Endothelial cell of umbilical vein (primary cell): Measurements from ENCODE around the gene ARHGEF10L. TPM values are rescaled to one million over a fixed set of nuclear protein-coding genes. Genes with fewer than 3 reads are reported as not detected.

ENCODE experiments used
- BruUV-seq: library from RNA; stranded (reverse); fragments of 400-500 nt; replicated peaks from 2 replicates; lab custom pipeline; 2021; lab: Mats Ljungman, UMichigan
- CTCF ChIA-PET: fragments of 300-600, 350-600 bp; sonication (Branson Sonifier 250); formaldehyde crosslinking; loops from one replicate; lab custom pipeline; 2021; ENCODE audit warnings: antibody characterized with exemption, inconsistent platforms; lab: Charles Lee
- POLR2A ChIA-PET: fragments of 300-600, 350-600 bp; sonication (Branson Sonifier 250); formaldehyde crosslinking; loops from one replicate; lab custom pipeline; 2021; ENCODE audit warnings: antibody characterized with exemption, inconsistent platforms; lab: Charles Lee
- DNase-seq: peaks from one replicate; pipeline ENCODE4 v3.0.0-alpha.2; 2011; ENCODE audit warnings: low read depth, low spot score
- FAIRE-seq: peaks from 2 replicates; lab custom pipeline; 2011; peaks lifted over from hg19 to GRCh38; lab: Jason Lieb, UNC
- H2AFZ ChIP-seq: 2 replicates; pipeline ENCODE4 v1.6.0; 2012; ENCODE audit warnings: low read depth, low read length, control low read depth, inconsistent platforms
- H3K27ac ChIP-seq: 2 replicates; pipeline ENCODE4 v1.5.1; 2011; ENCODE audit warnings: low read depth, mild to moderate bottlenecking, control low read depth, low read length, moderate library complexity; ENCODE audit not compliant: insufficient read depth
- H3K27me3 ChIP-seq, 2 experiments: 2 replicates each; pipeline versions ENCODE4 v1.6.0 to v1.6.1; 2011; ENCODE audit warnings: low read length in 2 of 2, mixed read lengths in 1 of 2; ENCODE audit not compliant: control insufficient read depth in 2 of 2, insufficient read depth in 2 of 2
- H3K36me3 ChIP-seq, 2 experiments: 2 replicates in 1 of 2; 3 replicates in 1 of 2; pipeline ENCODE4 v1.5.1; 2011; ENCODE audit warnings: low read length in 2 of 2, mild to moderate bottlenecking in 1 of 2, moderate library complexity in 1 of 2; ENCODE audit not compliant: control insufficient read depth in 2 of 2, insufficient read depth in 2 of 2; ENCODE audit errors: extremely low read depth in 1 of 2
- H3K4me1 ChIP-seq: 3 replicates; pipeline ENCODE4 v1.5.1; 2011; ENCODE audit warnings: mild to moderate bottlenecking, low read length; ENCODE audit not compliant: control insufficient read depth, insufficient read depth; ENCODE audit errors: extremely low read depth
- H3K4me2 ChIP-seq: 2 replicates; pipeline ENCODE4 v1.6.1; 2011; ENCODE audit warnings: low read length, control low read depth, mixed read lengths; ENCODE audit not compliant: insufficient read depth
- H3K4me3 ChIP-seq, 3 experiments: fragments of 200-600 bp in 1 of 3; sonication (generic), shearing (Covaris generic) in 1 of 3; replicated peaks in 1 of 3; 2 replicates each; pipeline ENCODE4 v1.5.1; 2011 to 2016; ENCODE audit warnings: control low read depth in 3 of 3, low read length in 3 of 3, mild to moderate bottlenecking in 2 of 3, inconsistent platforms in 1 of 3, low read depth in 1 of 3, moderate library complexity in 1 of 3; ENCODE audit not compliant: insufficient read depth in 1 of 3
- H3K79me2 ChIP-seq: 2 replicates; pipeline ENCODE4 v1.6.0; 2012; ENCODE audit warnings: low read length, inconsistent platforms; ENCODE audit not compliant: control insufficient read depth, insufficient read depth
- H3K9ac ChIP-seq: replicated peaks from 2 replicates; pipeline ENCODE3; 2011; ENCODE audit warnings: low read length, control low read depth; ENCODE audit not compliant: insufficient read depth; ENCODE audit errors: extremely low read depth
- H3K9me1 ChIP-seq: replicated peaks from 3 replicates; pipeline ENCODE4 v1.6.0; 2011; ENCODE audit warnings: mild to moderate bottlenecking, low read length; ENCODE audit not compliant: control insufficient read depth, insufficient read depth; ENCODE audit errors: extremely low read depth
- H3K9me3 ChIP-seq: replicated peaks from 2 replicates; pipeline ENCODE4 v1.5.1; 2012; ENCODE audit warnings: low read length, inconsistent platforms; ENCODE audit not compliant: control insufficient read depth, insufficient read depth
- H4K20me1 ChIP-seq: replicated peaks from 2 replicates; pipeline ENCODE3; 2011; ENCODE audit warnings: mild to moderate bottlenecking, low read length; ENCODE audit not compliant: control insufficient read depth, insufficient read depth; ENCODE audit errors: extremely low read depth
- EZH2 ChIP-seq: IDR thresholded peaks from 2 replicates; pipeline ENCODE4 v1.6.1; 2012; ENCODE audit warnings: borderline replicate concordance, low read depth, mild to moderate bottlenecking, moderate library complexity, low read length, inconsistent platforms; ENCODE audit not compliant: severe bottlenecking
- FOS ChIP-seq: IDR thresholded peaks from 2 replicates; pipeline ENCODE4 v1.6.1; 2011; ENCODE audit warnings: mild to moderate bottlenecking, low read length, moderate library complexity, borderline replicate concordance; ENCODE audit not compliant: insufficient read depth
- GATA2 ChIP-seq: IDR thresholded peaks from 2 replicates; pipeline ENCODE4 v1.7.0; 2011; ENCODE audit warnings: low read depth, mild to moderate bottlenecking, moderate library complexity, mixed read lengths, low read length; ENCODE audit not compliant: insufficient read length, insufficient read depth
- MYC ChIP-seq: IDR thresholded peaks from one replicate; pipeline ENCODE4 v1.6.1; 2011; ENCODE audit warnings: mild to moderate bottlenecking, low read depth, low read length
- POLR2A ChIP-seq: IDR thresholded peaks from 2 replicates; pipeline ENCODE4 v1.6.1; 2012; ENCODE audit warnings: low read depth, mild to moderate bottlenecking, control low read depth, low read length
- dilution Hi-C: fragments of 300-500 bp; cut with MboI; formaldehyde crosslinking; loops from one replicate; pipeline ENCODE4 v1.15.0; 2019; ENCODE audit warnings: low sequenced_read_pairs; ENCODE audit not compliant: extremely low pct_ligation_motif_present
- intact Hi-C: fragments of 100-400 bp; cut with micrococcal nuclease; formaldehyde crosslinking; loops from one replicate; pipeline ENCODE4 v1.10.0; 2022
- polyA plus RNA-seq, 4 experiments: library from polyadenylated mRNA; depleted of rRNA in 3 of 4; stranded (reverse) in 3 of 4; unstranded in 1 of 4; fragments of >200 nt; gene quantifications; 2 replicates each; pipeline versions ENCODE4 v1.2.1 to v1.2.3, GENCODE V29; 2011 to 2012; ENCODE audit warnings: missing spikeins in 1 of 4
- total RNA-seq: library from RNA; stranded (reverse); gene quantifications from 2 replicates; pipeline ENCODE4 v1.2.3, GENCODE V29; 2021
- TF ChIP-seq, protein P1 (sequence below), 2 donors: IDR thresholded peaks; 1 replicate in 1 of 2; 2 replicates in 1 of 2; pipeline ENCODE4 v1.5.1; 2011; ENCODE audit warnings: low read length in 2 of 2, mild to moderate bottlenecking in 2 of 2, moderate library complexity in 2 of 2, control low read depth in 1 of 2, inconsistent platforms in 1 of 2, low read depth in 1 of 2; ENCODE audit not compliant: insufficient read depth in 1 of 2; ENCODE audit errors: extremely low read depth in 1 of 2
- TF ChIP-seq, protein P2 (sequence below): IDR thresholded peaks from 2 replicates; pipeline ENCODE4 v1.6.1; 2011; ENCODE audit not compliant: insufficient read depth, insufficient read length

ARHGEF10L gene
- total and polyA plus RNA-seq, 2 donors (not counting 3 experiments of a cell fraction or from before 2014, with no cell fraction given) = 1.9 to 5.2 TPM

DNA sequence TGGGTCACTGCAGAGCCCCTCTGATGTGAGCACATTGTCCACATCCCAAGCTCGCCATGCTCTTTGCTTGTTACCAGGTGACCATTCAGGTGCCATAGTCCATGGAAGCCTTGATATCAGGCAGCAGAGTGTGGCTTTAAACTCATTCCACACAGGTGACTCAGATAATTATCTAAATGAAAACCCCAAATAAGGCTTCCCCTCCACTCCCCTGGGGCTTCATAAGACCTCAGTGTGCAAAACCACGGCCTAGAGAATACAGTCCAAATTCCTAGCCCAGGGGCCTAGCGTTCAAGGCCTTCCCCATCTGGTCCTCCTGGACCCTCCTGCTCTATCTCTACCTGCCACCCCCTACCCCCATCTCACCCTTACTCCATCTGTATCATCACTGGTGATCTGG, 97.1 kb downstream of the ARHGEF10L start:
- ChIA-PET CTCF (no interaction called here), POLR2A (no interaction called here)
- H3K9me3 ChIP-seq = no peaks in the 10 kb centered on the region
- H4K20me1 ChIP-seq = no peaks in the 10 kb centered on the region
- BruUV-seq = no TSS peak
- dilution Hi-C loops = no loop called here
- no peaks in the 10 kb centered on the region for H3K36me3 ChIP-seq
- no peaks in the 10 kb centered on the region for H3K9me1 ChIP-seq
- intact Hi-C loops = no loop called here
- H3K4me3 ChIP-seq = no peak overlapping the region
- no peaks in the 10 kb centered on the region for H3K79me2 ChIP-seq
- H3K4me1 ChIP-seq = no peaks in the 10 kb centered on the region
- H3K27me3 ChIP-seq = no peaks in the 10 kb centered on the region
- H3K4me2 ChIP-seq = no peak overlapping the region
- no peak overlapping the region for H2AFZ ChIP-seq
- no peak overlapping the region for H3K27ac ChIP-seq
- no peak for TF ChIP-seq MYC
- no peak for TF ChIP-seq GATA2
- TF ChIP-seq, protein P1, sequence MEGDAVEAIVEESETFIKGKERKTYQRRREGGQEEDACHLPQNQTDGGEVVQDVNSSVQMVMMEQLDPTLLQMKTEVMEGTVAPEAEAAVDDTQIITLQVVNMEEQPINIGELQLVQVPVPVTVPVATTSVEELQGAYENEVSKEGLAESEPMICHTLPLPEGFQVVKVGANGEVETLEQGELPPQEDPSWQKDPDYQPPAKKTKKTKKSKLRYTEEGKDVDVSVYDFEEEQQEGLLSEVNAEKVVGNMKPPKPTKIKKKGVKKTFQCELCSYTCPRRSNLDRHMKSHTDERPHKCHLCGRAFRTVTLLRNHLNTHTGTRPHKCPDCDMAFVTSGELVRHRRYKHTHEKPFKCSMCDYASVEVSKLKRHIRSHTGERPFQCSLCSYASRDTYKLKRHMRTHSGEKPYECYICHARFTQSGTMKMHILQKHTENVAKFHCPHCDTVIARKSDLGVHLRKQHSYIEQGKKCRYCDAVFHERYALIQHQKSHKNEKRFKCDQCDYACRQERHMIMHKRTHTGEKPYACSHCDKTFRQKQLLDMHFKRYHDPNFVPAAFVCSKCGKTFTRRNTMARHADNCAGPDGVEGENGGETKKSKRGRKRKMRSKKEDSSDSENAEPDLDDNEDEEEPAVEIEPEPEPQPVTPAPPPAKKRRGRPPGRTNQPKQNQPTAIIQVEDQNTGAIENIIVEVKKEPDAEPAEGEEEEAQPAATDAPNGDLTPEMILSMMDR (IDR thresholded peaks at IDR 0.05; ENCODE audit: extremely low read depth in 1 of 2, insufficient read depth in 1 of 2, low read depth in 1 of 2, low read length in 2 of 2) = no peak
- TF ChIP-seq EZH2 = no peak
- TF ChIP-seq POLR2A = no peak
- TF ChIP-seq, protein P2, sequence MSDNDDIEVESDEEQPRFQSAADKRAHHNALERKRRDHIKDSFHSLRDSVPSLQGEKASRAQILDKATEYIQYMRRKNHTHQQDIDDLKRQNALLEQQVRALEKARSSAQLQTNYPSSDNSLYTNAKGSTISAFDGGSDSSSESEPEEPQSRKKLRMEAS = no peak
- no peak for TF ChIP-seq FOS
- no peak for FAIRE-seq
- no peak for DNase-seq
- no peak overlapping the region for H3K9ac ChIP-seq
